ENCODE data around the gene DUSP12.
"Not testable (repeated sequence)": the region's sequence is repeated elsewhere in the genome, so short reads cannot be mapped to it uniquely, and the experiment has no call there.

The DUSP12 gene

DNA sequence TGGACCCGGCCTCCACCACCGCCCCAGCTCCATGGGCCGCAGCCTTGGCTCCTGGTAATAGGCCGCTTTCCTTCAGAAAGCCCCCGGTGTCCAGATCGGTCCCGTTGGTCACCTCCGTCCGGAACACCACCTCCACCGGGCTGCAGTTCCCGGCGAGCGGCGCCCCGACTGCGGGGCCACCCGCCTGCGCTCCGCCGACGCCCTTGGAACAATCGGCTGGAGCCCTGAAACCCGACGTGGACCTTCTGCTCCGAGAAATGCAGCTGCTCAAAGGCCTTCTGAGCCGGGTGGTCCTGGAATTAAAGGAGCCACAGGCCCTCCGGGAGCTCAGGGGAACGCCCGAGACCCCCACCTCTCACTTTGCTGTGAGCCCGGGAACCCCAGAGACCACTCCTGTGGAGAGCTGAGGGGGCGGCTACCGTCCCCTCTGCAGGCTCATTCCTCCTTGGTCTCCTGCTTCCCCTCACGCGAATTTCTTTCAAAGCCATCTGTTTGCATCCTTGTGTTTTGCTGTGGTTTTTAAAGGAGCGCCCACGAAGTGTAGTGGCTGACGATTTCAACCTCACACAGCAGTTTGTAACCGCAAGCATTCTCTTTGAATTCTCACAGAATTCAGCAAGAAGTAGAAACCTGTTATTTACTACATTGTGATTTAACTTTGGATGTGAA is 22.2 kb upstream of the DUSP12 start:
- no peak for DNase-seq (ENCODE audit: low read depth)

DNA sequence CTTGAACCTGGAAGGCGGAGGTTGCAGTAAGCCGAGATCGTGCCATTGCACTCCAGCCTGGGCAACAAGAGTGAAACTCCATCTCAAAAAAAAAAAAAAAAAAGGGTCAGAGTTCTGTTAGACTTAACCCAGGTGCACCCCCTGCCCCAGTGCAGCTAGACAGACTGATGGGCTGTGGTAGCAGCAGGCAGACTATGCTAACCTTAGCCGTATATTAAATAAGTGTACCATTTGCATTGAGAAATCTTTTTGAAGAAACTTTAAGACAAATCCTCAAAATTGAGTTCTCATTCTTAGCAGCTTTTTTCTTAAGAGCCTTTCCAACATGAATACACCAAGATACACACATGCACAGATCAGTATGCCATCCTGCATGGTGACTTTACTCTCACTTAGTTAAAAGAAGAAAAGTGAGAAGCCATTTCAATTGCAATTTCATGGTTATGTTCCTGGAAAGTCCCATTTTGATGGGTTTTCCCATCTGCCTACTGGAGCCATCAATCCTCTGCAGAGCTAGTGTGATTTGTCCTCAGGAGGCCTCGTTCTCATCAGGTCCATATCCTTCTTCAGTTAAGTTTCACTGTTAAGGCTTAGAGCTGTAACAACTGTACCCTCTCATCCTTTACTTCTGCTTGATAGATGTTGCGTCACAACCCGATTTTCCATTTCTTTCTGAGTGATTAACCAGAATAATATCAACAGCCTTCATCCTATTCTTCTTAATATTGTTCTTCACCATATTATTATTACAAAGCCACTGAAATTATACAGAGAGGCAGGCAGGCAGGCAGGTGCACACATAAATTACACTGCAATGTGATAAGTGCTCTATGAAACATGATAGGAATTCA is 21.0 kb upstream of the DUSP12 start:
- no peak for DNase-seq (ENCODE audit: low read depth)

DNA sequence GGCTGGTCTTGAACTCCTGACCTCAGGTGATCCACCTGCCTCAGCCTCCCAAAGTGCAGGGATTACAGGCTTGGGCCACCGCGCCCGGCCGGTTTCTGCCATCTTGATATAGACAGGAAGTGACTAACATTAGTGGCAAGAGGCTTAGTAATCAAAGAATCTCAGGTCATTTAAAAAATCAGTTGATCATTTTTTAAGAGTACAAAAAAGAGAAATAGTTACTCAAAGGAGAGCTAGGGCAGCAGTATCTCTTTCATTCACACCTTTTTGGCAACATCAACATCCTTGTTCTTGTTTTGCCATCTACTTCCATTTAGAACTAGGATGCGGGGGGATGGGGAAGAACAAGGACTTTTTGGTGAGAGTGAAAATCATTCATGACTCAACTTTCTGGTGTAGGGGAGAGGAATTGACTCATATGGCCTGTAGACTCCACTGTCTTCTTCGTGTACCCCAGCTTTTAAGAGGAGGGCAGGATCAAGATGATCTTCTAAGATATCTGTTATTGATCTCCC is 19.5 kb upstream of the DUSP12 start:
- DNase-seq (ENCODE audit: low read depth): no peak

DNA sequence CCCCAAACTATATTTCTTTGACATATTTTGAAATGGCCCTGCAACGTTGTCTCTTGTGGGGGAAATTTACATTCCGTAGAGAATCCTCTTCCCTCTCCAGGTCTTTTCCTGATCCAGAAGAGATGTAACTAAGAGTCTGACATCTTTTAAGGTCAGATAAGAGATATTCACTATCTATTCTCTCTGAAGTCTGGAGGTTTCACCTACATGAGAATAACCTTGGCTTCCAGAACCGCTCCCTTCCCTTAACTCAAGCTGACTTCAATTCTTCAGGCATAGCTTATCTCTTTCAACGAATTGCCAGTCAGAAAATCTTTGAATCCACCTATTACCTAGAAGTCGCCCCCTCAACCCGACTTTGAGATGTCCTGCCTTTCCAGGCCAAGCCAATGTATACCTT is 18.3 kb upstream of the DUSP12 start:
- DNase-seq (ENCODE audit: low read depth): no peak

DNA sequence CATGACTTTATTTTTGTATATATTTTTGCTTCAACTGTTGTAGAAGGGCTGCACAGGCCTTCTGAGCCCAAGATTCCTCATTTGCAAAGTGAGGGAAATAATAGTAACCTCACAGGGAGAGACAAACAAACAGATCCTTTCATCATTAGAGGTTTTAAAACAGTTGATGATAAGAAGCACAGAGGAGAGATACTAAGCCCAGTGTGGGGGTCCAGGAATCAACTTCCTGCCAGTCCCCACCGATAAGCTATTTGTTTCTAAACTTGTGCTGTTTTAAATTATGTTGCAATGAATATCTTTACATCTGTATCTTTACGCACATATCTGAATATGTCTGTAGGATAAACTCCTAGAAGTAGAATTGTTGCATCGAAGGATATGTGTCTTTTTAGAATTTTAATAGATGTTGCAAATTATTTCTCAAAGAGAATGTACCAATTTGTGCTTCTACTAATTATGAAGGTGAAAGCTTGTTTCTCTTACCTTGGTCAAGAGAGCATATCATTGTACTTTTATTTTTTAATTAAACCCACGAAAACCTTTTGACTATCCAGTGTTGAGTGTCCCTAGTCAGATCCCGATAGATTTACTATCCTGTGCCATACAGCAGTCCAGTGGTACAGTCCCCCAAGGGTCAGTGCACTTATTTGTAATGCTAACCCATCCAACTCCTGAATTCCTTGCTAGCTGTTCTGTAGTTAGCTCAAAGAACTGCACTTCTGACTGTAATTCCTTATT is 17.4 kb upstream of the DUSP12 start:
- DNase-seq (ENCODE audit: low read depth): no peak

DNA sequence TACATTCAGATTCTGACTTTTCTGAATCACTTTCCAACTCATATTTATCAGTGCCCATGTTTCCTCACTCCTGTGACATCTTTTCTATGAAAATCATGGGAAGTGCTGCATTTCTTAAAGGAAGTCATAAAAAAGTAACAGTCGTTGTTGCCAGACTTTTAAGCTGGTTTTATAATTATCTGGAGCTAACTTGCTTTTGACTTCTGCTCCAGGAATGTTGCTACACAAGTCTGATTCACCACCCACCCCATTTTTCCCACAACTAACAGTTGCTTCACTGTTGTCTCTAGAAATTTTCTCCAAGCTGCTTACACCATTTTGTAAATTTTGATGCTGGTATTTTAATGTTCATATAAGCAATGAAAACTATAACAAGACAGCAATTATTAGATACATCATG is 16.1 kb upstream of the DUSP12 start:
- no peak for DNase-seq (ENCODE audit: low read depth)

DNA sequence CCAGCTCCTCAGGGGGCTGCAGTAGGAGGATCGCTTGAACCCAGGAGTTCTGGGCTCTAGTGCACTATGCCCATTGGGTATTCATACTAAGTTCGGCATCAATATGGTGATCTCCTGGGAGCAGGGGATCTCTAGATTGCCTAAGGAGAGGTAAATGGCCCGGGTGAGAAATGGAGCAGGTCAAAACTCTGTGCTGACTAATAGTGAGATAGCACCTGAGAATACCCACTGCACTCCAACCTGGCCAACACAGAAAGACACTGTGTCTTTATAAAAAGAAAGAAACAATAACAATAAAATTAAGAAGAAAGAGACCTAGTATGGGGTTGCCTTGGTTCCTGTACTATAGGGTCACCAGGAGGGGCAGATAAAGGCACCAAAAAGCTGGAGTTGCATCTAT is 13.7 kb upstream of the DUSP12 start:
- no peak for DNase-seq (ENCODE audit: low read depth)

DNA sequence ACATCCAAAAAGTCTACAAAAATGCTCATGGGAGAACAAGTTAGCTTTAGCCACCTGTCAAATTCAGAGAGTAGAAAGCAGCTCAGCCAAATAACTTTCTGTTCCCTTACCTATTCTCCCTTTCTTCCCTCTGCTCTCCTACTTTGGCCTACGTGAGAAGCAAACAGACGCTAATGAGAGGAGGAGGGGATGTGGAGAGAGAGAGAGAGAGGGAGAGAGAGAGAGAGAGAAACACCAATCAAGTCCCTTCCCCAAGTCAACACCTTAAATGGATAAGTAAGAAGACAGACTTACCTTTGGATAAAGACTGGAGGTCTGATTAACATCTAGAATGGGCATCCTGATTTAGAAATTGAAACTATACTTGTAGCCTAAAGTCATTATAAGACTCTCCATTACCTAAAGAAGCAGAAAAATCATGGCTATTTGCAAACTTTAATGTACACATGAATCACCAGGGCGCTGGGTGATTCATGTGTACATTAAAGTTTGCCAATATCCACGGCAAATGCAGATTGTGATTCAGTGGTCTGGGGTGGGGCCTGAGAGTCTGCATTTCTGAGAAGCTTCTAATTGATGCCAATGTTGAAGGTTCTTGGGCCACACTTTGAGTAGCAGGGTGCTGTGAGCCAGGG is 13.1 kb upstream of the DUSP12 start:
- DNase-seq (ENCODE audit: low read depth): no peak

DNA sequence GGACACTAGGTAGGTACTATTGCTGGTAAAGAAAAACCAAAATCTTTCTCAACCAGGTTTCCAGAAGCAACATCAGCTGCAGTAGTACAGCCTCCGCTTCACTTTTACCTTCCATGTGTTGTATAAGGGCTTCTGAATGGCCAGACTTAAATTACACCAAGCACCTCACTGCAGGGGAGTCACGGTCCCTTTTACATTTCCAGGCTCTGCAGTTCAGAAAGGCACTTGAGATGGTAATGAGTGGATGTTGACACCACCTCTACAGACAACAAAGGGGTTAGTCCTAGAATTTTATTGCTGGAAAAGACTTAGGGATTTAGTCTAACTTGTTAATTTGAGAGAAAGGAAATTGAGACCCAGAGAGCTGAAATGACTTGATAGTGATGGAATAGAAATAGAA is 12.0 kb upstream of the DUSP12 start:
- DNase-seq (ENCODE audit: low read depth): no peak

DNA sequence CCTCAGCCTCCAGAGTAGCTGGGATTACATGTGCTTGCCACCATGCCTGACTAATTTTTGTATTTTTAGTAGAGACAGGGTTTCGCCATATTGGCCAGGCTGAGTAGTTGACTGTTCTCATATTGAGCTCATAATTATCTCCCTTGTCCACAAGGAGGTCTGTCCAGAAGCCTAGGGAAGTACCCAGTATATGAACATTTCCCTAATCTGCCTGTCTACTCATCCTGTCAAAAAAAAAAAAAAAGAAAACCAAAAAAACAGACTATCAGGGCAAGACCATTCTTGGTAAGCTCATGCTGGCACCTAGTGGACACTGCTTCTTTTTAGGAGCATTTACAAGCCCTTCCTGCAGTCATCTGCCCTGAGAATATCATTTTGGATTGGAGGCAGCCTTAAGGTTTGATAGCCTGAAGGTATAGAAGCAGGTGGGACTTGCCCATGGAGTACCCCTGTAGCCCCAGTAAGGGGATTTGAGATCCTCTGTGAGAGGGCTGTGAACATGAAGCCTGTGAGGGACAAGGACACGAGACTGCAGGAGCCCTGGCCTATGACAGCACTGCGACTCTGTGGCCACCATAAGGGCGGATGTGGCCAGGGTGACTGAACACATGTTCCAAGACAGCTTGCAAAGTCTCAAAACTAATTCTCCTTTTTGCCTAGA is 10.8 kb upstream of the DUSP12 start:
- DNase-seq (ENCODE audit: low read depth): peak; percentile 22

DNA sequence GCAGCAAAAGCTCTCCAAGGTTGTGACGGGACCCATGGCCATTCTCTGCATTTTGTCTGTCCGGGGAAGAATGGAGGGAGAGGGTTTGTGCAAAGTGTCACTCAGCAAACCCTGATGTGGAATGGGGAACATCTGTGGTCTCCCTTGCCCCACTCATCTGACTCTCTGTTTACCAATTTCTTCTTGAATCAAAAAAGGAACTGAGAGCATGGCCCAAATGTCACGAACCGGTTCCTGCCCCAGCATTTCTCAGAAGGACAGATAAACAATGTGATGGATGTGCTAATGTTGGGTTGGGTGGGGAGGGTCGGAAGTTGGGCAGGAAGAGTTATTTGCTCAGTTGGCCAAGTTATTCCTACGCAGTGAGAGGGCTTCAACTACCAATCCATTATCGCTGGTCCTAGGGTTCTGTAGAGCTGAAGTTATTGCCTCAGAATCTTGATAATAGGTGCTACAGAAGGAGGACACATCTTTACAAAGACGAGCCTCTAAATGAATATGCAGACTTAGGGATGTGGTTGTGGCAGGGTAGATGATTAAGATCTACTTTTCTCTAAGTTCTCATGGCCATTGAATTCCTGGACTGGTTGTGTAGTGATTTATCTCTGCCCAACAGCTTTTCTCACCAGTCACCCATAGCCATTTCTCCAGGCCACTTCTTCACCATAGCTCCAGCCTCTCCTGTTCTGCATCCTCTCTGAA is 9.6 kb upstream of the DUSP12 start:
- DNase-seq (ENCODE audit: low read depth): no peak

DNA sequence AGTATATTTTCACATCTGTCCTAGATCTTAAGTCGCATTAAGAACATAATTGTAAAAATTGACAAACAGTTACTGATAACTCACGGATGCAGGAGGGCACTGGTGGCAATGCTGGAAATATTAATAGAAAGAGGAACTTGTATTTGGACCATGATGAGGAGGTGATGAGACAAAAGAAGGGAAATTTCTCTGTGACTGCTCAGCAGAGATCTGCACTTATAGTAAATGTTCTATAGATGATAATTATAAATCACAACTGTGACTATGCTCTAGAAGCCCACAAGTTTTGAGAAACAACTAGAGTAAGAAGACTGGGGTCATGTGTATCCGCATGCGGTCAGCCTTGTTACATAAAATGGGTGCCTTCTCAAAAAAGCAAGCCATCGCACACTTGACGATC is 8.7 kb upstream of the DUSP12 start:
- DNase-seq (ENCODE audit: low read depth): no peak

DNA sequence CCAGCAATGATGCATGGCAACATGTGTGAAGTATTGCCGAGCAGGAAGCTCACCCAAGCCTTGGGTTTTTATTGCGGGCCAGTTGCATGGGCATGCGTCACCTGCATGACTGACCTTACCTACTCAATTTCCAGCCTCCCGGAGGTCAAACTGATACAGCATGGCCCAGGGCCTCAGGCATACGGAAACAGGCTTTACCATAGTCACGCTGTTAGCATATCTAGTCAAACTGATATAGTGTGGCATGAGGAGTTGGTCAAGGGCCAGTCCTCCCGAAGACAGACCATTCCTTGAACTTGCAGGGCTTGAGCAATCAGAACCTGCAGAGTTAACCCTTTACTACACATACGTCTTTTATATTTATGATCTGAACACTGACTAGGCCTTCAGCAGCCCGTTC is 6.4 kb upstream of the DUSP12 start:
- DNase-seq (ENCODE audit: low read depth): no peak

DNA sequence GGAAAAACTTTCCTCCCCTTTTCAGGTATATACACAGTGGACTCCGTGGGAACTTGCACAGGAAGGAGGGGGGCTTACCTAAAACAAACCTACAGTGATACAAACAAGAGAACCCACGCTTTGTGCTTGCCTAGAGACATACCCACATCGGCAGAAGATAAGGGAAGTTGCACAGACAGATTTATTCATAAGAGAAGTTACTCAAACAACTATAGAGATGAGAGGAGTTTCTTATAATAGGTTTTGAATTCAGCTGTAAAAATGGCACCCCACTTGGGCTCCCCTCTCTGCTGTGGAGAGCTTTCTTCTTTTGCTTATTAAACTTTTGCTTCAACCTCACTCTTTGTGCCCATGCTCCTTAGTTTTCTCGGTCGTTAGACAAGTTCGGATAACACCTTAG is 1.8 kb upstream of the DUSP12 start:
- DNase-seq (ENCODE audit: low read depth): no peak

DNA sequence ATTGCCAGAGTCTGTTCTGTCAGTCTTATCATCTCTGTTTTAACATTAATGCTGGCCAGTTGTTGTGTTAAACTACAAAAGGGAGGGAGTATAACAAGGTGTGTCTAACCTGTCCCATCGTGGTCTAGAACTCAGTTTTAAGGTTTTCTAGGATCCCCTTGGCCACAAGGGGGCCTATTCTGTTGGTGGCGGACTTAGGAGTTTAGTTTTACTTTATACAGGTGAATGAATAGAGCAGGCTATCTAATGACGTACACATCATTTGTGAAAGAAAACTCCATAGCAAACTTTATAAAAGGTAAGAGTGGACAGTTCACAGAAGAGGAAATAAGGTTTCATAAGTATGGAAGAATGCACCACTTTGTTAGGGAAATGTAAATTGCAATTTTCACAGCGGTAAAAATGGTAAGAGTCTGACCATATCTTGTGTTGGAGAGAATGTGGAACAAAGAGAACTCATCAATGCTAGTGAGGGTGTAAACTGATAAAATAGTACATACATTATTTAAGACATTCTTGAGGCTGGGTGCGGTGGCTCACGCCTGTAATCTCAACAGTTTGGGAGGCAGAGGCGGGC is 14.0 kb downstream of the DUSP12 start:
- DNase-seq (ENCODE audit: low read depth): peak; percentile 30

DNA sequence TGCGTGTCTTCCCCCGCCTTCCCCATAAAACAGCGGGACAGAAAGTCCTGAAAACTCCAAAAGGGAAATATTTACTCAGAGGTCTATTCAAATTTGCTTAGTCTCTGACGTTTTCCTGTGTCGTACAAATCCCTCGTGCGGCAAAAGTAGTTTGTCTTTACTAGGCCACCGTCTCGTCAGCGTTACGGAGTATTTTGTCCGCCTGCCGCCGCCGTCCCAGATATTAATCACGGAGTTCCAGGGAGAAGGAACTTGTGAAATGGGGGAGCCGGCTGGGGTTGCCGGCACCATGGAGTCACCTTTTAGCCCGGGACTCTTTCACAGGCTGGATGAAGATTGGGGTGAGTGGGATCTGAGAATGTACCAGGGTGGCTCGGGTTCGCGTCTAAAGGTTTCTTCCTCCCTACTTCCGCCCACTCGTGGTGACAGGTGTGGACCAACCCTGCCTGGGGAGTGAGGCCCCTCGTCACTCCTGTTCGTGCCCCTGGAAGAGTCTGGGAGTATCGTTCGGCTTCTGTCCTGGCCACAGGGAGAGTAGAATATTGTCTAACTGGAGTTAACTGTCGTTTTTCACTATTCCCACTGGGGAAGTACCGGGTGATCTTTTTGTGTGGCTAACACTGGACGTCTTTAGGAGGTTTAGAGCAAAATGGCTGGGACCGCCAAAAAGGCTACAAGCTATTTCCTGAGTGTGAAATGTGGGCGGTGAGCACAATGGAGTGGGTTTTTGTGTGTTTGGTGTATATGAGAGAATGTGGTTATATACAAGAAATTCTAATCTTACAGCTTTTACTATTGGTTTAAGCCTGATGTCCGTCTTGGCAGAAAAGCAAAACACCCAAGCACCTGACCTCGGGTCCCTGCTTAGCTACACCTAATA is 16.8 kb downstream of the DUSP12 start, which contains the start of gene ATF6:
Gene ATF6, plus strand, starts transcription at position 219 of the 880 bp plus-strand sequence. Its CDS starts 41 bp downstream, at position 260.
- DNase-seq (ENCODE audit: low read depth): peak; percentile 65

DNA sequence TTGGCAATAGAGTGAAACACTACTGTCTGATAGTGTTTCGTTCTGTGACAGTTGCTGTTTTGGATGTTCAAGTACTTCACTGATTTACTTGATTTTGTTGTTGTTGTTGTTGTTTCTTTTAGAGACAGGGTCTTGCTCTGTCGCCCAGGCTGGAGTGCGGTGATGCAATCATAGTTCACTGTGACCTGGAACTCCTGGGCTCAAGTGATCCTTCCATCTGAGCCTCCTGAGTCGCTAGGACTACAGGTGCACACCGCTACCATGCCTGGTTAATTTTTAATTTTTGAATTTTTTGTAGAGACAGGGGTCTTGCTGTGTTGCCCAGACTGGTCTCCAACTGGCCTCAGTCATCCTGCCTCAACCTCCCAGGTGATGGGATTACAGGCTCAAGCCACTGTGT is 18.9 kb downstream of the DUSP12 start:
- no peak for DNase-seq (ENCODE audit: low read depth)

DNA sequence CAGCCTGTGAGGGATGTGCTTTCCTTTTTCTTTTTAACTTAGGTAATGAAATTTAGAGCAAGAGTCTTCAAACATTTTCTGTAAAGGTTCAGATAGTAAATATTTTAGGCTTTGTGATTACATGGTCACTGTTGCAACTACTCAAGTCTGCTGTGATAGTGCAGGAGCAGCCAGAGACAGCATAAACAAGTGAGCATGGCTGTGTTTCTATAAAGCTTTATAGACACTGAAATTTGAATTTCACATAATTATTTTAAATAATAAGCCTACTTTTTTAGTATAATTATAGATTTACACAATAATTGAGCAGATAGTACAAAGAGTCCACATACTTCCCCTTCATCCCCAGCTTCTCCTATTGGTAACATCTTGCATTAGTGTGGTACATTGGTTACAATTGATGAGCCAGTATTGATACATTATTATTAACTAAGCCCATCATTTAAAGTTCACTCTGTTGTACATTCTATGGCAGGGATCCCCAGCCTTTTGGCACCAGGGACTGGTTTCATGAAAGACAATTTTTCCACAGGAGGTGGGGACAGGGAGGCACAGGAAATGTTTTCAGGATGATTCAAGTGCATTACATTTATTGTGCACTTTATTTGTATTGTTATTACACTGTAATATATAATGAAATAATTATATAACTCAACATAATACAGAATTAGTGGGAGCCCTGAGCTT is 19.5 kb downstream of the DUSP12 start:
- DNase-seq (ENCODE audit: low read depth): no peak

DNA sequence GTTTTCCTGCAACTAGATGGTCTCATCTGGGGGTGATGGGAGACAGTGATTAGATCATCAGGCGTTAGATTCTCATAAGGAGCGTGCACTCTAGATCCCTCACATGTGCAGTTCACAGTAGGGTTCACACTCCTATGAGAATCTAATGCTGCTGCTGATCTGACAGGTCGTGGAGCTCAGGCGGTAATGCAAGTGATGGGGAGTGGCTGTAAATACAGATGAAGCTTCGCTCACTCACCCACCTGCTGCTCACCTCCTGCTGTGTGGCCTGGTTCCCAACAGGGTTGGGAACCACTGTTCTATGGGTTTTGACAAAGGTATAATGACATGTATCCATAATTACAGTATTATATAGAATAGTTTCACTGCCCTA is 20.1 kb downstream of the DUSP12 start:
- not testable (repeated sequence) for DNase-seq (ENCODE audit: low read depth)

Data from activated T-cell treated with anti-CD3 and anti-CD28 coated beads for 1 hour (primary cell).